ENCODE data around the gene ITGB5.

- no peak for TF ChIP-seq CTCF (IDR thresholded peaks at IDR 0.05; ENCODE audit: low read length)
- TF ChIP-seq EZH2 (IDR thresholded peaks at IDR 0.05; ENCODE audit: borderline replicate concordance, low read length): no peak
Observed at GRCh38 chr3:124741027-124741426, 146.1 kb downstream of the ITGB5 start.

All from OCI-LY1 (cell line).